Fibroblast of lung (primary cell): ENCODE measurements around the gene DPYSL3. TPM values are rescaled to one million over a fixed set of nuclear protein-coding genes. Genes with fewer than 3 reads are reported as not detected.

Experiments
- DNase-seq, 2 donors: peaks; one replicate each; pipeline versions ENCODE4 v3.0.0 to v3.0.0-alpha.2; 2010; ENCODE audit warnings: low read depth in 2 of 2
- H2AFZ ChIP-seq: 2 replicates; pipeline ENCODE4 v1.5.1; 2012; ENCODE audit warnings: low read length, control low read depth, inconsistent platforms
- H3K27ac ChIP-seq: 2 replicates; pipeline ENCODE4 v1.5.1; 2011; ENCODE audit warnings: low read length, control low read depth; ENCODE audit not compliant: insufficient read depth
- H3K27me3 ChIP-seq: 2 replicates; pipeline ENCODE4 v1.5.1; 2011; ENCODE audit warnings: mild to moderate bottlenecking, low read length; ENCODE audit not compliant: control insufficient read depth, insufficient read depth
- H3K36me3 ChIP-seq: 2 replicates; pipeline ENCODE4 v1.5.1; 2011; ENCODE audit warnings: low read length; ENCODE audit not compliant: control insufficient read depth, insufficient read depth
- H3K4me1 ChIP-seq: 2 replicates; pipeline ENCODE4 v1.5.1; 2011; ENCODE audit warnings: low read length; ENCODE audit not compliant: control insufficient read depth, insufficient read depth; ENCODE audit errors: extremely low read depth
- H3K4me2 ChIP-seq: 2 replicates; pipeline ENCODE4 v1.5.1; 2011; ENCODE audit warnings: low read length, control low read depth; ENCODE audit not compliant: insufficient read depth; ENCODE audit errors: extremely low read depth
- H3K4me3 ChIP-seq, 4 experiments: fragments of 200-600 bp in 1 of 4; sonication (generic) in 1 of 4; replicated peaks in 1 of 4; 2 replicates each; pipeline ENCODE4 v1.5.1; 2011 to 2016; ENCODE audit warnings: low read length in 4 of 4, low read depth in 3 of 4, mild to moderate bottlenecking in 3 of 4, control low read depth in 2 of 4, inconsistent platforms in 1 of 4, mixed read lengths in 1 of 4; ENCODE audit not compliant: insufficient read depth in 1 of 4; ENCODE audit errors: control extremely low read depth in 1 of 4
- H3K79me2 ChIP-seq: 2 replicates; pipeline ENCODE4 v1.5.1; 2012; ENCODE audit warnings: mild to moderate bottlenecking, low read length, inconsistent platforms; ENCODE audit not compliant: control insufficient read depth, insufficient read depth
- H3K9ac ChIP-seq: 2 replicates; pipeline ENCODE4 v1.5.1; 2011; ENCODE audit warnings: mild to moderate bottlenecking, low read length, control low read depth; ENCODE audit not compliant: insufficient read depth
- H3K9me3 ChIP-seq: 2 replicates; pipeline ENCODE4 v1.5.1; 2012; ENCODE audit warnings: low read depth, low read length; ENCODE audit not compliant: control insufficient read depth, insufficient read depth
- H4K20me1 ChIP-seq: 2 replicates; pipeline ENCODE4 v1.5.1; 2011; ENCODE audit warnings: low read length; ENCODE audit not compliant: control insufficient read depth, insufficient read depth; ENCODE audit errors: extremely low read depth
- EZH2 ChIP-seq: IDR thresholded peaks from 2 replicates; pipeline ENCODE4 v1.5.1; 2012; ENCODE audit warnings: low read length, control low read depth, mild to moderate bottlenecking; ENCODE audit errors: missing control alignments
- polyA plus RNA-seq, 2 donors: library from polyadenylated mRNA; depleted of rRNA in 1 of 2; stranded (reverse) in 1 of 2; unstranded in 1 of 2; fragments of >200 nt; gene quantifications; 2 replicates each; pipeline ENCODE4 v1.2.1, GENCODE V29; 2011 to 2012; ENCODE audit warnings: missing spikeins in 1 of 2
- total RNA-seq: library from RNA; depleted of rRNA; stranded (reverse); fragments of >200 nt; gene quantifications from 2 replicates; pipeline ENCODE4 v1.2.1, GENCODE V29; 2014
- TF ChIP-seq, protein P1 (sequence below), 2 donors: IDR thresholded peaks in 1 of 2; conservative IDR thresholded peaks in 1 of 2; 1 replicate in 1 of 2; 2 replicates in 1 of 2; pipeline ENCODE4 v1.5.1; 2011 to 2012; ENCODE audit warnings: low read length in 2 of 2, control low read depth in 1 of 2, inconsistent platforms in 1 of 2, low read depth in 1 of 2, mild to moderate bottlenecking in 1 of 2

DPYSL3 gene
- total and polyA plus RNA-seq, 2 donors (not counting 1 experiment from before 2014, with no cell fraction given) = 52.4 to 206 TPM

DNA sequence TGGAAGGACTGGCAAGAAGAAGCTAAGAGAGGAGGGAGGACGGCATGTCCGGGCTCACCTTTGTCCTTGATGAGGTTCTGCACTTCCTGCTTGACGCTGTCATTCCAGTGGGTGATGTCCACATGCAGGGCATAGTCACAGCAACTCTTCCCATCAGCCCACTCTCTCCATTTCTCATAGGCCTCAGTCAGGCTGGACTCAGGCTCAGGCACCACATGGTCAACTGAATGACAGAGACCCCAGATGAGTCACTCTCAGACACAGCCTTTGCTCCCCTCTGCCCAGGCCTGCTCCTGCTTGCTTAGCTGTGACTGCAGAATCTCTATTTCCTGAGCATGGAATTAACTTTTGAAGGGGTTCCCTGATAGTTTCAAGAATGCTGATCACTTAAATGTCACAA, 94.2 kb downstream of the DPYSL3 start:
- DNase-seq = peak in 1 of 2 donors; percentile 46
- H3K4me2 ChIP-seq = no peak overlapping the region
- no peaks in the 10 kb centered on the region for H3K9me3 ChIP-seq
- no peaks in the 10 kb centered on the region for H3K27me3 ChIP-seq
- H3K4me1 ChIP-seq = no peaks in the 10 kb centered on the region
- no peak overlapping the region for H3K27ac ChIP-seq
- no peak overlapping the region for H3K9ac ChIP-seq
- H3K79me2 ChIP-seq = no peaks in the 10 kb centered on the region
- no peaks in the 10 kb centered on the region for H4K20me1 ChIP-seq
- H3K4me3 ChIP-seq = no peak overlapping the region
- TF ChIP-seq, protein P1, sequence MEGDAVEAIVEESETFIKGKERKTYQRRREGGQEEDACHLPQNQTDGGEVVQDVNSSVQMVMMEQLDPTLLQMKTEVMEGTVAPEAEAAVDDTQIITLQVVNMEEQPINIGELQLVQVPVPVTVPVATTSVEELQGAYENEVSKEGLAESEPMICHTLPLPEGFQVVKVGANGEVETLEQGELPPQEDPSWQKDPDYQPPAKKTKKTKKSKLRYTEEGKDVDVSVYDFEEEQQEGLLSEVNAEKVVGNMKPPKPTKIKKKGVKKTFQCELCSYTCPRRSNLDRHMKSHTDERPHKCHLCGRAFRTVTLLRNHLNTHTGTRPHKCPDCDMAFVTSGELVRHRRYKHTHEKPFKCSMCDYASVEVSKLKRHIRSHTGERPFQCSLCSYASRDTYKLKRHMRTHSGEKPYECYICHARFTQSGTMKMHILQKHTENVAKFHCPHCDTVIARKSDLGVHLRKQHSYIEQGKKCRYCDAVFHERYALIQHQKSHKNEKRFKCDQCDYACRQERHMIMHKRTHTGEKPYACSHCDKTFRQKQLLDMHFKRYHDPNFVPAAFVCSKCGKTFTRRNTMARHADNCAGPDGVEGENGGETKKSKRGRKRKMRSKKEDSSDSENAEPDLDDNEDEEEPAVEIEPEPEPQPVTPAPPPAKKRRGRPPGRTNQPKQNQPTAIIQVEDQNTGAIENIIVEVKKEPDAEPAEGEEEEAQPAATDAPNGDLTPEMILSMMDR (conservative IDR thresholded peaks at IDR 0.05 in 1 of 2, IDR thresholded peaks at IDR 0.05 in 1 of 2; ENCODE audit: low read depth in 1 of 2, low read length in 2 of 2) = no peak
- TF ChIP-seq EZH2 = no peak
- H3K36me3 ChIP-seq = peaks cover 3% of the 10 kb centered on the region
- no peak overlapping the region for H2AFZ ChIP-seq

DNA sequence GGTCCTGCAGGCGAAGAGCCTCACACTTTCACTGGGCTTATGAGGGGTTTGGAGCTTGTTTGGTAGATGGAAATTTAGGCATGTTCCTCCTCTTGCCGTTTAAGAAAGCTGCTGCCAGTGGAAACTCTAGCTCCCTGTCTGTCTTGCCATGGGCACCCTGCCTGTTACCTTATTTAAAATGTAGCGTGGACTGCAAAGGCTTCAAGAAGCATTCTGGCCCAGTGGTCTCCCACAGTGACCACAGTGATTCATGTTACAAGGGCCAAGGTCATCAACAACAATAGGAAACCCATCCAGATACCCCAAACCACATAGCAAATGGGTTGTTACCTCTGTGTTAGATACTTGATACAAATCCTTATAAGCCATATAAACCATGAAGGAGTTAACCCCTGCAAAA, 96.6 kb downstream of the DPYSL3 start:
- Histone ChIP-seq H3K4me1 (no peaks in the 10 kb centered on the region), H3K27ac (no peak overlapping the region), H3K9me3 (no peaks in the 10 kb centered on the region)

DNA sequence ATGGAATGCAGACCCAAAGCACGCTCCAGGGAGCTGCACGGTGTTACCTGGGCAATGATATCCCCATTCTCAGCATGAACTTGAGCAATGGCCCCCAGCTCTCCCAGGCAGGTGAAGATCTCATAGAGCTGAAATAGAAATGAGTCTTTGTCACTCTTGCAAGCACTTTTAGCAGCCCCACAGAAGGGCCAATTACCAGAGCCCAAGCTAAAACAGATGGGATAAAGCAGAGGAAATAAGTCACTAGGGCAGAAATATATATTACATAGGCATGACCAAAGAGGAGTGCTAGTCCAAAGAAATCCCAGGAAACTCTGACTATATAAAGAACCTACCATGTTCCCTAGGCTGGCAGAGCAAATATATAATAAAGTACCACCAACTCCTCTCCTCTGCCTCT, 97.3 kb downstream of the DPYSL3 start:
- no peaks in the 10 kb centered on the region for H3K9me3 ChIP-seq
- H3K27me3 ChIP-seq = no peaks in the 10 kb centered on the region
- TF ChIP-seq EZH2 = no peak
- TF ChIP-seq, protein P1 (conservative IDR thresholded peaks at IDR 0.05 in 1 of 2, IDR thresholded peaks at IDR 0.05 in 1 of 2; ENCODE audit: low read depth in 1 of 2, low read length in 2 of 2) = no peak
- no peaks in the 10 kb centered on the region for H4K20me1 ChIP-seq
- H3K4me3 ChIP-seq = no peak overlapping the region
- H3K27ac ChIP-seq = no peak overlapping the region
- DNase-seq = no peak
- peaks cover 5% of the 10 kb centered on the region for H3K36me3 ChIP-seq
- no peak overlapping the region for H2AFZ ChIP-seq
- H3K4me1 ChIP-seq = no peaks in the 10 kb centered on the region
- no peak overlapping the region for H3K4me2 ChIP-seq
- H3K79me2 ChIP-seq = no peaks in the 10 kb centered on the region
- no peak overlapping the region for H3K9ac ChIP-seq

More for the DNA sequence above, 96.6 kb downstream of the DPYSL3 start:
- no peak for TF ChIP-seq EZH2
- TF ChIP-seq, protein P1 (conservative IDR thresholded peaks at IDR 0.05 in 1 of 2, IDR thresholded peaks at IDR 0.05 in 1 of 2; ENCODE audit: low read depth in 1 of 2, low read length in 2 of 2) = no peak
- Histone ChIP-seq H3K4me2 (no peak overlapping the region), H3K4me3 (no peak overlapping the region), H3K36me3 (peaks cover 3% of the 10 kb centered on the region), H3K79me2 (no peaks in the 10 kb centered on the region), H3K27me3 (no peaks in the 10 kb centered on the region), H3K9ac (no peak overlapping the region), H4K20me1 (no peaks in the 10 kb centered on the region), H2AFZ (no peak overlapping the region)
- DNase-seq = peak in 1 of 2 donors; percentile 74
